Glutamatergic neuron (in vitro differentiated cells): ENCODE measurements around the gene MIOX. TPM values are rescaled to one million over a fixed set of nuclear protein-coding genes. Genes with fewer than 3 reads are reported as not detected.
"Not testable (repeated sequence)": the region's sequence is repeated elsewhere in the genome, so short reads cannot be mapped to it uniquely, and the experiment has no call there.

Source experiments
- DNase-seq: peaks from one replicate; pipeline ENCODE4 v3.0.0; 2022
- H3K27ac Mint-ChIP-seq: one replicate; pipeline ENCODE4 v1.8.0; 2020; ENCODE audit warnings: mild to moderate bottlenecking, mixed read lengths, inconsistent platforms; ENCODE audit not compliant: unreplicated experiment
- H3K27me3 Mint-ChIP-seq: one replicate; pipeline ENCODE4 v1.8.0; 2020; ENCODE audit warnings: mild to moderate bottlenecking, moderate library complexity, mixed read lengths, inconsistent platforms; ENCODE audit not compliant: unreplicated experiment
- H3K36me3 Mint-ChIP-seq: one replicate; pipeline ENCODE4 v1.8.0; 2020; ENCODE audit warnings: mild to moderate bottlenecking, mixed read lengths, inconsistent platforms; ENCODE audit not compliant: unreplicated experiment
- H3K4me1 Mint-ChIP-seq: one replicate; pipeline ENCODE4 v1.8.0; 2020; ENCODE audit warnings: mild to moderate bottlenecking, low read depth, mixed read lengths, inconsistent platforms; ENCODE audit not compliant: unreplicated experiment
- H3K4me3 Mint-ChIP-seq: one replicate; pipeline ENCODE4 v1.8.0; 2020; ENCODE audit warnings: mild to moderate bottlenecking, mixed read lengths, inconsistent platforms; ENCODE audit not compliant: unreplicated experiment
- H3K9me3 Mint-ChIP-seq: one replicate; pipeline ENCODE4 v1.8.0; 2020; ENCODE audit warnings: mild to moderate bottlenecking, moderate library complexity, mixed read lengths, inconsistent platforms; ENCODE audit not compliant: unreplicated experiment
- CTCF ChIP-seq: fragments of 200-600 bp; sonication (generic); IDR thresholded peaks from one replicate; pipeline ENCODE4 v1.5.0; 2021; ENCODE audit not compliant: partially characterized antibody, unreplicated experiment
- total RNA-seq: library from RNA; stranded (reverse); fragmentation: NEBNext Ultra II Directional; extraction: Animal tissue kit (Norgen Biotek cat#: 25700); gene quantifications from one replicate; pipeline ENCODE4 v1.2.1, GENCODE V29; 2021; ENCODE audit not compliant: unreplicated experiment

The MIOX gene
- total RNA-seq, 1 donor from 2014 or later = 4.0 TPM

DNA sequence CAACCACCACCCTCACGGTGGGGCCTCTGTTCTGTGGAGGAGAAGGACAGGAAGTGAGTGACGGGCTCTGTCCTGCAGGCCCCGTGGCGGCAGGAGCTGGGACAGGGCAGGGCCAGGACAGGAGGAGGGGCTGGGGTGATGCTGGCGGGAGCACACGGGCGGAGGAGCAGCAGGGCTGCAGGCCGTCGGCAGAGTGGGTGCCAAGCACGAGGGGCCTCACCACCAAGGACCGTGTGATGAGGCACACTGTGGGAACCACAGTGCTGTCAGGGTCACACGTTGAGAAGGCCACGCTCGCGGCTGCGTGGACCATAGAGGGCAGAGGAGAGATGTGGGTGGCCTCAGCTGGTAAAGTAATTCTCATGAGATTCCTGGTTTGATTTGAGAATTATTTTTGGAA is 30.2 kb downstream of the MIOX start:
- H3K4me3 Mint-ChIP-seq = no peak overlapping the region
- H3K9me3 Mint-ChIP-seq = peaks cover 5% of the 10 kb centered on the region
- no peaks in the 10 kb centered on the region for H3K4me1 Mint-ChIP-seq
- no peak for TF ChIP-seq CTCF
- DNase-seq = no peak
- no peaks in the 10 kb centered on the region for H3K36me3 Mint-ChIP-seq
- no peak overlapping the region for H3K27ac Mint-ChIP-seq
- peaks cover 8% of the 10 kb centered on the region for H3K27me3 Mint-ChIP-seq

GRCh38 chr22:50517495-50518260 is 31.0 kb downstream of the MIOX start:
- Mint-ChIP-seq H3K4me1 (no peaks in the 10 kb centered on the region), H3K4me3 (no peak overlapping the region), H3K36me3 (no peaks in the 10 kb centered on the region), H3K27ac (no peak overlapping the region), H3K27me3 (peaks cover 8% of the 10 kb centered on the region), H3K9me3 (peaks cover 5% of the 10 kb centered on the region)
- DNase-seq = no peak
- no peak for TF ChIP-seq CTCF

DNA sequence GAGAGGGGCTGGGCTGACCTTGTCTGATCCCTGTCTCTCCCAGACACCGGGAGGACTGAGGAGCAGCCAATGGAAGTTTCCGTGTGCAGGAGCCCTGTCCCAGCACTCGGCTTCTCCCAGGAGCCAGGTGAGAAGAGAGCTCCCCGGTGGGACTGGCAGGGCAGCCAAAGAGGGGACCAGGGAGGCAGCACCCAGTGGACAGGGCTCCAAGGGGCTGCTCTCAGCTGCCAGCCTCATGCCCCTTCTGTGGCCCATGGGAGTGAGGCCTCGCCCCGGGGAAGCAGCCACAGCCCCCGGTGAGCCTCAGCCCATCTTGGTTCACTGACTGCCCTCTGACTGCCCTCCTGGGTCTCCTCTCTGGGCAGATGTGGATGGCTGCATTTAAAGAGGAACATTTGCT is 31.9 kb downstream of the MIOX start:
- Mint-ChIP-seq H3K4me1 (no peaks in the 10 kb centered on the region), H3K4me3 (no peak overlapping the region), H3K27ac (no peak overlapping the region), H3K36me3 (no peaks in the 10 kb centered on the region), H3K9me3 (peaks cover 5% of the 10 kb centered on the region), H3K27me3 (peaks cover 8% of the 10 kb centered on the region)
- TF ChIP-seq CTCF = no peak
- DNase-seq = no peak

DNA sequence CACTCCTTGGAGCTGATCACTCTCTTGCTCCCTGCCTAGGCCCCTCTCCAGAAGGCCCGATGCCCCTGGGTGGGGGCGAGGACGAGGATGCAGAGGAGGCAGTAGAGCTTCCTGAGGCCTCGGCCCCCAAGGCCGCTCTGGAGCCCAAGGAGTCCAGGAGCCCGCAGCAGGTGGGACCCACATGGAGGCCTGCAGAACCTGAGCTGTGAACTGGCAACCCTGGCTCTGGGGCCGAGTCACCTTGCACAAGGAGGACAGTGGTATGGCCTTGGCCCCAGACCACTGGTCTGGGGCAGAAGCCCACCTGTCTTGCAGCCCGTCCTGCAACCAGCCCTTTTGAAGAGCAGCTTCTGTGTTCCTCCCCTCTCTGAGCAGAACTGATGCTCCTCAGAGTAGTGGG is 32.5 kb downstream of the MIOX start:
- Mint-ChIP-seq H3K9me3 (peaks cover 5% of the 10 kb centered on the region), H3K27me3 (peaks cover 6% of the 10 kb centered on the region), H3K27ac (no peak overlapping the region), H3K4me3 (no peak overlapping the region), H3K36me3 (no peaks in the 10 kb centered on the region), H3K4me1 (no peaks in the 10 kb centered on the region)
- TF ChIP-seq CTCF = no peak
- DNase-seq = no peak

DNA sequence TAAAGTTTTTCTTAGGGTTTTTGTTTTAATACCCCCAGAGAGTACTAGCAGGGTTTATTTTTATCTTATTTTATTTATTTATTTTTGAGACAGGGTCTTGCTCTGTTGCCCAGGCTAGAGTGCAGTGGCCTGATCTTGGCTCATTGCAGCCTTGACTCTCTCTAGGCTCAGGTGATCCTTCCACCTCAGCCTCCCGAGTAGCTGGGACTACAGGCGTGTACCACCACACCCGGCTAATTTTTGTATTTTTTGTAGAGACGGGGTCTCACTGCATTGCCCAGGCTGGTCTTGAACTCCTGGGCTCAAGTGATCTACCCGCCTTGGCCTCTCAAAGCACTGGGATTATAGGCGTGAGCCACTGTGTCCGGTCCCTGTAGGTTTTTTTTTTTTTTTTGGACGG is 33.5 kb downstream of the MIOX start:
- not testable (repeated sequence) for H3K36me3 Mint-ChIP-seq, H3K9me3 Mint-ChIP-seq, H3K4me1 Mint-ChIP-seq, H3K4me3 Mint-ChIP-seq, DNase-seq, H3K27ac Mint-ChIP-seq
- peaks cover 10% of the 10 kb centered on the region for H3K27me3 Mint-ChIP-seq
